ENCODE data around the gene MAGEC2. TPM values are rescaled to one million over a fixed set of nuclear protein-coding genes. Genes with fewer than 3 reads are reported as not detected.

Gene MAGEC2
- total and polyA plus RNA-seq, 10 donors: not detected

- no peak for TF ChIP-seq POLR2A (IDR thresholded peaks at IDR 0.05)
- no peak for TF ChIP-seq CTCF (IDR thresholded peaks at IDR 0.05 in 8 of 11, conservative IDR thresholded peaks at IDR 0.05 in 3 of 11)
- no peak for TF ChIP-seq POLR2AphosphoS5 (IDR thresholded peaks at IDR 0.05)
- DNase-seq: no peak
- 74 to 95% (median 82%) methylated on average over 6 to 10 of the region's 10 CpGs for WGBS, 5 donors
- no peak overlapping the region for H3K4me3 ChIP-seq
- H3K27me3 ChIP-seq (replicated peaks in 1 of 7): no peaks in the 10 kb centered on the region
- intact Hi-C loops (cut with DNase I; ENCODE audit: low total_unique reads): no loop called here
- H3K9me3 ChIP-seq: no peaks in the 10 kb centered on the region
- H3K36me3 ChIP-seq: no peaks in the 10 kb centered on the region
- H3K4me1 ChIP-seq: no peaks in the 10 kb centered on the region
- H3K27ac ChIP-seq: no peak overlapping the region
Measured at GRCh38 chrX:142156567-142156966, 48.5 kb downstream of the MAGEC2 start.
